Suprapubic skin (tissue), 4 donors: ENCODE data around the gene FILIP1L. TPM values are rescaled to one million over a fixed set of nuclear protein-coding genes. Genes with fewer than 3 reads are reported as not detected.

Experiments
- DNase-seq, 2 donors: peaks; one replicate each; pipeline ENCODE4 v3.0.0-alpha.2; 2019; ENCODE audit warnings: low spot score in 2 of 2
- H3K27ac ChIP-seq: fragments of 200-600 bp; sonication (generic); one replicate; pipeline ENCODE4 v1.5.1; 2019
- H3K27me3 ChIP-seq: fragments of 200-600 bp; sonication (generic); one replicate; pipeline ENCODE4 v1.5.1; 2019
- H3K36me3 ChIP-seq: fragments of 200-600 bp; sonication (generic); one replicate; pipeline ENCODE4 v1.5.1; 2019
- H3K4me1 ChIP-seq: fragments of 200-600 bp; sonication (generic); one replicate; pipeline ENCODE4 v1.5.1; 2019
- H3K4me3 ChIP-seq: fragments of 200-600 bp; sonication (generic); one replicate; pipeline ENCODE4 v1.5.1; 2019; ENCODE audit warnings: mild to moderate bottlenecking
- H3K9me3 ChIP-seq: fragments of 200-600 bp; sonication (generic); one replicate; pipeline ENCODE4 v1.5.1; 2019
- EP300 ChIP-seq: sonication (generic); formaldehyde crosslinking; IDR thresholded peaks from one replicate; pipeline ENCODE4 v1.6.1; 2017; ENCODE audit warnings: antibody characterized with exemption
- POLR2A ChIP-seq, 2 donors: fragments of 450-650 bp; IDR thresholded peaks; one replicate each; pipeline ENCODE4 v1.6.1; 2017; ENCODE audit warnings: antibody characterized with exemption in 2 of 2, mild to moderate bottlenecking in 2 of 2, moderate library complexity in 2 of 2
- POLR2AphosphoS5 ChIP-seq, 3 donors: sonication (generic); formaldehyde crosslinking; IDR thresholded peaks; one replicate each; pipeline ENCODE4 v1.6.1; 2017; ENCODE audit warnings: antibody characterized with exemption in 3 of 3
- WGBS: methylation state at CpG from one replicate; pipeline ENCODE4 v1.1.5; 2018; 5-methylcytosine and 5-hydroxymethylcytosine counted together
- total RNA-seq, 4 donors: library from RNA; depleted of rRNA; stranded (reverse); fragments of >200 nt; gene quantifications; one replicate each; pipeline ENCODE4 v1.1.0, GENCODE V29; 2016
- TF ChIP-seq, protein P1 (sequence below), 2 donors: fragments of 200-600 bp in 1 of 2; fragments of 450-650 bp in 1 of 2; sonication (generic) in 1 of 2; IDR thresholded peaks; one replicate each; pipeline ENCODE4 v1.5.1; 2016 to 2019; ENCODE audit warnings: antibody characterized with exemption in 2 of 2, mild to moderate bottlenecking in 1 of 2, moderate library complexity in 1 of 2

The FILIP1L gene
- total RNA-seq, 4 donors from 2014 or later = 14.0 to 19.9 (median 15.9) TPM

DNA sequence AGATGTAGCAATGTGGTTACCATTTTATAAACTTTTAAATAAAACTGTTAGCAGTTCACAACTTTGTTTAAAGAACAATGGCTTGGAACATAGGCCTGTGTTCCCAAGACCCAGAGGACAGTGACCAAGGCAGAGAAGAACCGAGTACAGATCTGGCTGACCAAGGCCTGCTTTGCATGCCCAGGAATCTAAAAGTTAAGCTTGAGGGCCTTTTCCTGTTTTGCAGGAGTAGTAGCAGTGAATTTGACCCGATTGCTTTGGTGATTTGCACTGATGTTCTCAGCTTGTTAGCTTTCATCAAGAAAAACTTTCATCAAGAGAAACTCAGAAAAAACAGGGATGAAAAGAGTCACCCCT is 9.9 kb downstream of the FILIP1L start:
- DNase-seq = no peak
- H3K4me3 ChIP-seq = no peak overlapping the region
- TF ChIP-seq, protein P1, sequence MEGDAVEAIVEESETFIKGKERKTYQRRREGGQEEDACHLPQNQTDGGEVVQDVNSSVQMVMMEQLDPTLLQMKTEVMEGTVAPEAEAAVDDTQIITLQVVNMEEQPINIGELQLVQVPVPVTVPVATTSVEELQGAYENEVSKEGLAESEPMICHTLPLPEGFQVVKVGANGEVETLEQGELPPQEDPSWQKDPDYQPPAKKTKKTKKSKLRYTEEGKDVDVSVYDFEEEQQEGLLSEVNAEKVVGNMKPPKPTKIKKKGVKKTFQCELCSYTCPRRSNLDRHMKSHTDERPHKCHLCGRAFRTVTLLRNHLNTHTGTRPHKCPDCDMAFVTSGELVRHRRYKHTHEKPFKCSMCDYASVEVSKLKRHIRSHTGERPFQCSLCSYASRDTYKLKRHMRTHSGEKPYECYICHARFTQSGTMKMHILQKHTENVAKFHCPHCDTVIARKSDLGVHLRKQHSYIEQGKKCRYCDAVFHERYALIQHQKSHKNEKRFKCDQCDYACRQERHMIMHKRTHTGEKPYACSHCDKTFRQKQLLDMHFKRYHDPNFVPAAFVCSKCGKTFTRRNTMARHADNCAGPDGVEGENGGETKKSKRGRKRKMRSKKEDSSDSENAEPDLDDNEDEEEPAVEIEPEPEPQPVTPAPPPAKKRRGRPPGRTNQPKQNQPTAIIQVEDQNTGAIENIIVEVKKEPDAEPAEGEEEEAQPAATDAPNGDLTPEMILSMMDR (IDR thresholded peaks at IDR 0.05) = no peak
- TF ChIP-seq POLR2AphosphoS5 (IDR thresholded peaks at IDR 0.05) (no peak), POLR2A (IDR thresholded peaks at IDR 0.05) (no peak), EP300 (no peak)
- H3K9me3 ChIP-seq = no peaks in the 10 kb centered on the region
- H3K4me1 ChIP-seq = peaks cover 49% of the 10 kb centered on the region
- no peaks in the 10 kb centered on the region for H3K27me3 ChIP-seq
- 70% methylated on average over 2 of the region's 2 CpGs for WGBS
- no peaks in the 10 kb centered on the region for H3K36me3 ChIP-seq
- no peak overlapping the region for H3K27ac ChIP-seq

DNA sequence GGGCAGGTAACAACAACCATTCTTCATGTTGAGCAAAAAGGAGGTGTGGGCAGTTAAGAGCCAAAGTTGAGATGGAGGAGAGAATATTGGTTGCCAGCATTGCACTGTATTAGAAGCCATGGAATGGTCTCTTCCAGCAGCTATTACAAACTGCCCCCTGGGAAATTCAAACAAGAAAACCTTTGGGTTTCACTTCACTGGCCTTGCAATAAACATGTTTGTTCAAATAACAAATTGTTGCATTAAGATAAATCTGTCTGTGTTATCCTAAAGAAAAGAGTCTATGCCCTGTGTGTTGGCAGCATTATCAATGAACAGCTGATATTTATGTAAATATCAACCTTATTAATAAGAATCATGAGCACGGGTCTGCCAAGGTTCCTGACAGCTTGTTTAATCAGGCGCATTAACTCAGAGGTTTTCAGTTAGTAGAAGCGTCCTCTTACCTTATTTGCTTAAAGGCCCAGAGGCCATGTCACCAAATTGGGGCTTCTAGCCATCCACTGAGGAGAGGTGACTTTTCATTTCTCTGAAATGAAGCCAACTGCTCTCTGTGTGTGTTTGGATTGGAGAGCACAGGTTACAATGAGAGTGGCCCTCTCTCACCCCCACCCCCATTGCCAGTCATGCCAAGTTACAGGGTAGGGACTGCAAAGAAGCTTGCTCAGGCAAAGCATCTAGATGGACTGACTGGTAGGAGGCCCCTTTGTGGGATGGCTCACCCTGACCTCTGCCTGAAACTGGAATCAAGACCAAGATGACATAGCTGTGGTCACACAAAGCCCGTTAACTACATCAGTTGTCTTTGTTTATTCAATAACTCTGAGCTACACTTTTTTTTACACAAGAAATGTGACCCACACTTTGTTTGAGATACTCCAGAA is 10.5 kb downstream of the FILIP1L start:
- Histone ChIP-seq H3K27ac (no peak overlapping the region), H3K9me3 (no peaks in the 10 kb centered on the region), H3K36me3 (no peaks in the 10 kb centered on the region), H3K4me1 (peaks cover 51% of the 10 kb centered on the region), H3K27me3 (no peaks in the 10 kb centered on the region), H3K4me3 (no peak overlapping the region)
- no peak for DNase-seq
- 68% methylated on average over 4 of the region's 4 CpGs for WGBS
- TF ChIP-seq POLR2AphosphoS5 (IDR thresholded peaks at IDR 0.05) (no peak), EP300 (no peak), POLR2A (IDR thresholded peaks at IDR 0.05) (no peak)
- TF ChIP-seq, protein P1 (IDR thresholded peaks at IDR 0.05) = no peak

DNA sequence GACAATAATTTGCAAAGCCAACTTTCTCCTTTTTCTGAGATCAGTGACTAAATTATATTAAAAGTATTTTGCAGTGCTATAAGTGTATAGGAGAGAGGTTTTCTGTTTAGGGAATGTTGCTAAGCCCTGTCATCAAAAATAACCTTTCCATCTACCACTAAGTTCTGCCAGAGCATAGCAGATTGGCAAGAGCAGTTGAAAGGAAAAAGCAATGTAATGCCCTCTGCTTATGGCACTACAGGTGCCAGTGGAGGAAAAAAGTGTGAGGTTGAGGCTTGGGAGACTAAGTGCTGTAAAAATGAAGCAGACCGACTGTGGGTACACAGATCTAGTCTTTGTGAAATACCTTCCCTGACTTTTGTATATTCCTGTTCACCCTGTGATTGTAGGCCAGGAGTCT is 11.5 kb downstream of the FILIP1L start:
- no peak overlapping the region for H3K4me3 ChIP-seq
- 81% methylated on average over 1 of the region's 1 CpG for WGBS
- no peak overlapping the region for H3K27ac ChIP-seq
- H3K27me3 ChIP-seq = no peaks in the 10 kb centered on the region
- no peak for TF ChIP-seq POLR2AphosphoS5 (IDR thresholded peaks at IDR 0.05)
- TF ChIP-seq POLR2A (IDR thresholded peaks at IDR 0.05) = no peak
- no peak for TF ChIP-seq EP300
- TF ChIP-seq, protein P1 (IDR thresholded peaks at IDR 0.05) = no peak
- H3K36me3 ChIP-seq = no peaks in the 10 kb centered on the region
- H3K9me3 ChIP-seq = no peaks in the 10 kb centered on the region
- H3K4me1 ChIP-seq = peaks cover 56% of the 10 kb centered on the region
- DNase-seq = no peak

DNA sequence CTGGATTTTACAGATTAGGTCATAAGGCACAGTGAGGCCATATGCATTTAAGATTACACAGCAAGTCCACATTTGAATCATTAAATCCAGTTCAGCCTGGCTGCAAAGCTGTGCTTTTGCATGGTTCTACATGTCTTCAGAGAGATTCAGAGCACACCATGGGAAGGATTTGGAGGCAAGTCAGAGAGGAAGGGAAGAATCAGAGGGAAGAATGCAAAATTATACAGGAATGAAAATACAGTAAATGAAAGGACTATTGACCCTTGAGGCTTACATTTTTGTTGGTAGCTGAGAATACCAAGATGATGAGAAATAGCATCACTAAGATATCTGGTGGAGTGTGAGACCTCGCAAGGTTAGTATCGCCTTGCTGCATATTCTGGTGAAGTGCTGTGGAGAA is 13.9 kb downstream of the FILIP1L start:
- no peaks in the 10 kb centered on the region for H3K36me3 ChIP-seq
- H3K4me1 ChIP-seq = peaks cover 38% of the 10 kb centered on the region
- DNase-seq = no peak
- H3K4me3 ChIP-seq = no peak overlapping the region
- H3K27me3 ChIP-seq = no peaks in the 10 kb centered on the region
- TF ChIP-seq, protein P1 (IDR thresholded peaks at IDR 0.05) = no peak
- no peak for TF ChIP-seq EP300
- no peak for TF ChIP-seq POLR2A (IDR thresholded peaks at IDR 0.05)
- WGBS = 97% methylated on average over 2 of the region's 2 CpGs
- no peaks in the 10 kb centered on the region for H3K9me3 ChIP-seq
- H3K27ac ChIP-seq = no peak overlapping the region

DNA sequence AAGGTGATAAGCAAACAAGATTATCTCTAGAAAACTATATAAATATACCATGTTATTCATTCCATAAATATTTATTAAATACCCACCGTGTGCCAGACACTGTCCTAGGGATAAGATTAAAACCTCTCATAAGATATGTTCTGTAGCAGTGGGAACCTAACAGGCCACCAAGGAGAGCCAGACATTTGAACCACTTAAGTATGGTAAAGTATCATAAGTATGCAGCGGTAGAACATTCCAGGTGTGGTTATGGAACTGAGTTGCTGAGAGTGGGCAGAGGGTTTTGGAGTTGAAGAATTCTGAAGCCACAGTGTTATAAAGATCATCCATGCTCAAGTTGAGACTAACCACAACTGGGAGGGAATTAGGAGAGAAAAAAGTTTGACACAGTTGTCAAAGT is 14.7 kb downstream of the FILIP1L start:
- peaks cover 32% of the 10 kb centered on the region for H3K4me1 ChIP-seq
- TF ChIP-seq POLR2AphosphoS5 (IDR thresholded peaks at IDR 0.05) = no peak
- TF ChIP-seq EP300 = no peak
- TF ChIP-seq POLR2A (IDR thresholded peaks at IDR 0.05) = no peak
- TF ChIP-seq, protein P1 (IDR thresholded peaks at IDR 0.05) = no peak
- WGBS = 85% methylated on average over 2 of the region's 2 CpGs
- no peak overlapping the region for H3K4me3 ChIP-seq
- no peaks in the 10 kb centered on the region for H3K9me3 ChIP-seq
- H3K36me3 ChIP-seq = no peaks in the 10 kb centered on the region
- no peak for DNase-seq
- H3K27me3 ChIP-seq = no peaks in the 10 kb centered on the region
- H3K27ac ChIP-seq = no peak overlapping the region
